ENCODE data around the gene SAP30L.

- TF ChIP-seq POLR2A (IDR thresholded peaks at IDR 0.05; ENCODE audit: low read depth, low read length) (no peak), TAF1 (IDR thresholded peaks at IDR 0.05; ENCODE audit: low read depth, low read length) (no peak), POLR2AphosphoS5 (IDR thresholded peaks at IDR 0.05; ENCODE audit: low read depth, low read length) (no peak)
These were observed 38.0 kb downstream of the SAP30L start for GRCh38 chr5:154483654-154484392.

All from GM12891 (cell line).